GM18511 (cell line): Measurements from ENCODE around the gene NT5M.
"Not testable (repeated sequence)": the region's sequence is repeated elsewhere in the genome, so short reads cannot be mapped to it uniquely, and the experiment has no call there.

Source experiments
- ATAC-seq: cut with Tn5 transposase; IDR thresholded peaks from one replicate; pipeline ENCODE4 v1.9.1; 2021; ENCODE audit warnings: mild to moderate bottlenecking, moderate library complexity; ENCODE audit not compliant: unreplicated experiment

Gene NT5M

DNA sequence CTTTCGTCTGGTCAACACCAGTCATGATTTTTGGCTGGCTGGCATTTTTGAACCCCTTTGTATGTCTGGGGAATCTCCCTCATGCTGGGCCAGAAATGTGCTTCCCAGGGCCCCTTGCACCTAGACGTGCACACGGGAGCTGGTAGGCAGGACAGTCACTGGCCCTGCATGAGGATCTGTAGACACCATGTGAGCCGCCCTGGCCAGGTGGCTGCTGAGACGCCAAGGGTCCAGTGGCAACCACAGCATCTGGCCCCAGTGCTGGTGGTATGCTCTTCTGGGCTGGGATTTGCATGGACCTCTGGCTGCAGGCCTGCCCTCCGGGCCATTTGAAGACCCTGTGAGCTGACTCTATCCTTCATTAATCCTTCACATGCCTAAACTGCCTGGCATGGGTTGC lies 67.5 kb downstream of the NT5M start:
- no peak for ATAC-seq

DNA sequence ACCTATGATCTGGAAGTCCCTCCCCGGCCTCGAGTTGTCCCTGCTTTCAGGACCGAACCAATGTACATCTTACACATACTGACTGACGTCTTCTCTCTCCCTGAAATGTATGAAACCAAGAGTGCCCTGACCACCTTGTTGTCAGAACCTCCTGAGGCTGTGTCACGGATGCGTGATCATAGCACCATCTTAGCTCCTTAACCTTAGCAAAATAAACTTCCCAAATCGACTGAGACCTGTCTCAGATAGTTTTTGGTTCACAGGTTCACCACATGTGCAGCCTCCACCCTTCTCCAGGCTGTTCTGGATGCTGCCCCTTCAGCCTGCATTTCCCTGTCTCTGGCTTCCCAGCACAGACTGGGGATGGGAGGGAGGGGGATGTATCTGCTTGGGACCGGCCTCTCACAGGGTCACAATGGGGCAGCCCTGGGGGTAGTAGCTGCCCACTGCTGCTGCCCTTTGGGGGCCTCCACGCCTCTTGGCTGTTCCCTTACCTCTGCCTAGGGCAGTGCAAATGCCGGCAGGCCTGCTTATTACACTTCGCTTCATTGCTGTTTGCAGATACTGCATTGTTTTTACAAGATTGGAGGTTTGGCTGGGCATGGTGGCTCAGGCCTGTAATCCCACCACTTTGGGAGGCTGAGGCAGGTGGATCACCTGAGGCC lies 69.8 kb downstream of the NT5M start:
- ATAC-seq: no peak

DNA sequence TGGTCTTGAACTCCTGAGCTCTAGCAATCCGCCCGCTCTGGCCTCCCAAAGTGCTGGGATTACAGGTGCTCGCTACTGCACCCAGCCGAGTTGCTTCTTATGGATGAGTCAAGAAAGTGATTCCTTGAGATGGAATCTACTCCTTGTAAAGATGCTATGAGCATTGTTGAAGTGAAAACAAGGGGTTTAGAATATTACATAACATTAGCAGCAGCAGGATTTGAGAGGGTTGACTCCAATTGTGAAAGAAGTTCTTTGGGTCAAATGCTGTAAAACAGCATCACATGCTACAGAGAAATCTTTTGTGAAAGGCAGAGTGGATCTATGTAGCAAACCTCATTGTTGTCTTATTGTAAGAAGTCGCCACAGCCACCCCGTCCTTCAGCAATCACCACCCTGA lies 72.7 kb downstream of the NT5M start:
- ATAC-seq: no peak

- no peak for ATAC-seq
Observed at GRCh38 chr17:17376362-17376761, 73.2 kb downstream of the NT5M start.

GRCh38 chr17:17377071-17377967 lies 74.1 kb downstream of the NT5M start:
- no peak for ATAC-seq

DNA sequence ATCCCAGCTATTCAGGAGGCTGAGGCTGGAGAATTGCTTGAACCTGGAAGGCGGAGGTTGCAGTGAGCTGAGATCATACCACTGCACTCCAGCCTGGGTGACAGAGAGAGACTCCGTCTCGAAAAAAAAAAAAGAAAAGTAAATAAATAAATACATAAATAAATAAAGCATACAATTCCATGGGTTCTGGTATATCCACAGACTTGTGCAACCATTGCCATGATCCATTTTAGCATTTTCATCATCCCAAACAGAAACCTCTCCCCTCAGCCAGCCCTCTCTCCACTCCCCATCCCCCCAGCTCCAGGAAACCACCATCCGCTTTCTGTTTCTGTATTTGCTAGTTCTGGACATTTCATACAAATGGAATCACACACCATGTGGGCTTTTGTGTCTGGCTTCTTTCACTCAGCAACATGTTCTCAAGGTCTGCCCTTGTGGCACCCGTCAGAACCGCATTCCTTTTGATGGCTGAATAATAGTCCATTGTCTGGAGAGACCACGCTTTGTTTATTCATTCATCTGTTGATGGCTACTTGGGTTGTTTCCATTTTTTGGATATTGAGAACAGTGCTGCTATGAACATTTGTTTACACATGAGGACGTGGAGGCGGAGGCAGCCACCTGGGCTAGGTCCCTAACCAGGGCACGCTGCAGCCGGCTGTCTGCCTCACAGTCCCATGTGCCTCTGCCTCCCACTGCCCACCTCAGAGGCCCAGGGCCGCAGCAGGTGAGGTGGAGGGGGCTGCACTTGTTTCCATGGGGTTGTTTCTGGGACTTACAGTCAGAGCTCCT lies 76.2 kb downstream of the NT5M start:
- no peak for ATAC-seq

- no peak for ATAC-seq
Observed at GRCh38 chr17:17380145-17380925, 77.2 kb downstream of the NT5M start.

DNA sequence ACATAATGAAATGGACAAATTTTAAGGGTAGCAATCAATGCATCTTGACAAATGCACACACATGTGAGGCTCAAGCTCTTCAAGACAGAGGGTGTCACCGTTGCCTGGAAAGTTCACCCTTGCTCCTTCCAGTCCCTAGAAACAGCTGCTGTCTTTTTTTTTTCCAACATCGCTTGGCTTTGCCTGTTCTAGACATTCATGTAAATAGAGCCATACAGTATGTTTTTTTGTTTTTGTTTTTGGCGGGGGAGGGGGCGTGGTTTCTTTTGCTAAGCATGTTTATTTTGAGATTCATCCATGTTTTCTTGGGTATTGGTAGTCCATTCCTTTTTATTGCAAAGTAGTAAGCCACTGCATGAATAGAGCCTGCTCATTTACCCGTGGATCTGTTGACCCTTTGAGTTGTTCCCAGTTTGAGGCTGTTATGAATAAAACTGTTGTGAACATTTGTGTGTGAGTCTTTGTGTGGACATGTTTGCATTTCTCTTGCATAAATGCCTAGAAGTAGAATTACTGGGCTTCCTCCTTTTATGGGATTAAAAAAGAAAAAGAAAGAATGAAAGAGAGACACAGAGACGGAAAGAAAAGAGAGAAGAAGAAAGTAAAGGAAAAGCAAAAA lies 78.4 kb downstream of the NT5M start:
- no peak for ATAC-seq

DNA sequence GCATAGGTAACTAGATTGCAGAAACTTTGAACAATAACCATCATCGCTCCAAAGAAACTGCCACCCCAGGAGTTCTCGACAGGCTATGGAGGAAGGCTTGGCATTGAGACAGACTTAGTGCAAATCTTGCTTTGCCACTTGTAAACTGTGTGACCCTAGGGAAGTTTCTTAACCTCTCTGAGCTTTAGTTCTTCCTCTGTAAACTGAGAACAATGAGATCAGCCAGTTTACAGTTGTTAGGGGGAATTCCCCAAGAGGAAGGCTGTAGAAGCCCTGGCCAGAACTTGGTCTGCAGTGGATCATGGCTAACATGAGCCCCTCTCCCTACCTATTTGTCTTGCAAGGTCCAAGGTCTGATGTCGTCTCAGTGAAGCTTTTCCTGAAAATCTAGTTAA lies 78.9 kb downstream of the NT5M start:
- no peak for ATAC-seq

- no peak for ATAC-seq
Observed at GRCh38 chr17:17382971-17383370, 79.8 kb downstream of the NT5M start.

DNA sequence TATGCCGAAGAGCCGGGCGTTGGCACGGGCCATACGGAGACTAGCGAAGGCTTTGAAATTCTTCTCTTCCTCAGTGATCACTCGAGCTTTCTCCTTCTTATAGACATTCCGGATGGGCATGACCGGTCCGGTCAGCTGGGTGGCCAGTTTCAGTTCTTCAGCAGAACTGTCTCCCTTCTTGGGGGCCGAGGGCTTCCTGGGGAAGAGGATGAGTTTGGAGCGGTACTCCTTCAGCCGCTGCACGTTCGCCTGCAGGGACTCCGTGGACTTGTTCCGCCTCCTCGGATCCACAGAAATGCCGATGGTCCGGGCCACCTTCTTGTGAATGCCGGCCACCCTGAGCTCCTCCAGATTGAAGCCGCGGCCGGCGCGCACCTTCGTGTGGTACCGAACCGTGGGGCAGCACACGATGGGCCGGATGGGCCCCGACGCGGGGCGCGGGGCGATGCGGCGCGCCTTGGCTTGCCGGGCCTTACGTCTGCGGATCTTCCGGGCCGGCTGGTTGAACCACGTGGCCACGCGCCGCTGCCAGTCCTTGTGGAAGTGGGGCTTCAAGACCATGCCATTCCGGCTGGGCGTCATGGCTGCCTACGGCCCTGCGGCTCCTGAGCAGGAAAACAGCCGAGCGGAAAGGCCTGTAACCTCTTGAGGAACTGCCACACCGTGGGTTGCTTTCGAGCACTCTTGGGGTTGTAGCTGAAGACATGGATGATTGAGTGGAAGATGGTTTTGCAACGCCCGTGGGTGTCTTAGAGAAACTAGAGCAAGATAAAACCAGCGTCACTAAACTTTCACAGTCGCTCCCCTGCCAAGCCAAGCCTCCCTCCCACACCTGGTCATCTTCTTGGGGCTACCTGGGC lies 80.5 kb downstream of the NT5M start:
- ATAC-seq: not testable (repeated sequence)

DNA sequence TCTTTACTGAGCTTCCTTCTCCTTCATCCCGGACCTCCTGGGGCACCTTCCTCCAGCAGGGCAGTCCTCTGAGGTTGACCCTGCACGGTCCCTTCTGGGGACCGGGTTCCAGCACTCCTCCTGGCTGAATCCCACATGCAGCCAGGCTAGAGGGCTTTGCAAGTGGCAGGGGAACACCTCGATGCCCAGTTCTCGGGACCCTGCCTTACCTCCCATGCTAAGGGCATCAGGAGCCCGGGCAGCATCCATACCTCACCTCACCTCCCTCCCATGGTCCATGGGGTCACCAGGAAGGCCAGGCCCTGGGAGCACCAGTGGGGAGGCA lies 81.1 kb downstream of the NT5M start:
- ATAC-seq: no peak

DNA sequence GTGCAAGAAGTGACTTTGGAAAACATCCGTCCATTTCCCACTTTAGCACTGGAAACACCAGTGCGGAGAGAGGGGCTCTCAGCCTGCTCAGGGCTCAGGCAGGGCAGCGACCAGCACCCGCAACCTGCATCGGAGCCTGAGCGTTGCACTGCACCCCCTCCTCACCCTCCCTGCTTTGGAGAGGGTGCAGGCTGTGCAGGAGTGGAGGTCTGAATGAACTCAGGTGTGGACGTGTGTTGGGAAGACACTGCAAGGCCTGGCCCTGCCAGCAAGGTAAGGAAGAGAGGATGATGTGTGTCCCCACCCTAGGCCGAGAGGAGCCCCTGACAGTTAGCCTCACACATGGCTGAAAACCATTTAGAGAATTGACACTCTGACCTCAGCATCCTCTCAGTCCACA lies 81.8 kb downstream of the NT5M start:
- ATAC-seq: no peak

DNA sequence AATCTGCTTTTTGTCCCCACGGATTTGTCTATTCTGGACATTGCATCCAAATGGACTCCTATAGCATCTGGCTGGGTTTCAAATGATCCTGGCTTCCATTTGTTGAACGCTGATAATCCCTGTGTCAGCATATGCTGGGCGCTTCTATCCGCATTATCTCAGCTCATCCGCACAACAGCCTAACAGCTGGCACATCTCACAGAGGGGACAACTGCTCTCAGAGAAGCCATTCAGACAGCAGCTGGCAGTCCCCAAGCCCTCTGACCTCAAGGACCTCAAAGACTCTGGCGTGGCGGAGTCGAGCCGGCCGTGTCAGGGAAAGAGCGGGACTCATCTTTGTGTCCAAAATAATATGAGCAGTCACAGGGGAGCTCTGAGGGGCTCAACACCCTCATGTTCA lies 82.3 kb downstream of the NT5M start:
- no peak for ATAC-seq

GRCh38 chr17:17386094-17386800 lies 83.1 kb downstream of the NT5M start:
- no peak for ATAC-seq

DNA sequence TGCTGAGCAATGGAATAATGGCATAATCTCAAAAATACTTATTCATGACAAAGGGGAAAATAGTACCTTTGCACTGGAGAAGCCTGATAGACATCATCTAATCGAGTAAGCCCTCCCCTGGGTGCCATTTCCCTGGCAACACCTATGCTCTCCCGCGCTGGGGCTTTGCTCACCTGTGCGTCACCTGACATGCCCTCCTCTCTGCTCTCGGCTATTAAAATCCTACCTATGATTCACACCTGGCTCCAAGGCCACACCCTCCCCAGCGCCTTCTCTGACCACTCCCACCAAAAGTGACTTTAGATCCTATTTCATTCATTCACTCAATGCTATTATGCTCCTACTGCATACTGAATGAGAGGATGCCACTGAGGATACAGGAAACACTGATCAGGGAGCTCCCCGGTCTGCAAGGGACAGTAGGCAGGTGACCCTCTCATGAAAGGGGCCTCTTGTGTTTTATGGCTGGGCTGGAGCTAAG lies 83.9 kb downstream of the NT5M start:
- ATAC-seq: no peak

GRCh38 chr17:17387498-17388362 lies 84.6 kb downstream of the NT5M start:
- ATAC-seq: no peak
